Activated gamma-delta T cell (primary cell): ENCODE results near the gene COL23A1.
"Not testable (repeated sequence)": the region's sequence is repeated elsewhere in the genome, so short reads cannot be mapped to it uniquely, and the experiment has no call there.

Source experiments
- DNase-seq: peaks from one replicate; lab custom pipeline; 2025; lab: John Stamatoyannopoulos, UW

COL23A1 gene

DNA sequence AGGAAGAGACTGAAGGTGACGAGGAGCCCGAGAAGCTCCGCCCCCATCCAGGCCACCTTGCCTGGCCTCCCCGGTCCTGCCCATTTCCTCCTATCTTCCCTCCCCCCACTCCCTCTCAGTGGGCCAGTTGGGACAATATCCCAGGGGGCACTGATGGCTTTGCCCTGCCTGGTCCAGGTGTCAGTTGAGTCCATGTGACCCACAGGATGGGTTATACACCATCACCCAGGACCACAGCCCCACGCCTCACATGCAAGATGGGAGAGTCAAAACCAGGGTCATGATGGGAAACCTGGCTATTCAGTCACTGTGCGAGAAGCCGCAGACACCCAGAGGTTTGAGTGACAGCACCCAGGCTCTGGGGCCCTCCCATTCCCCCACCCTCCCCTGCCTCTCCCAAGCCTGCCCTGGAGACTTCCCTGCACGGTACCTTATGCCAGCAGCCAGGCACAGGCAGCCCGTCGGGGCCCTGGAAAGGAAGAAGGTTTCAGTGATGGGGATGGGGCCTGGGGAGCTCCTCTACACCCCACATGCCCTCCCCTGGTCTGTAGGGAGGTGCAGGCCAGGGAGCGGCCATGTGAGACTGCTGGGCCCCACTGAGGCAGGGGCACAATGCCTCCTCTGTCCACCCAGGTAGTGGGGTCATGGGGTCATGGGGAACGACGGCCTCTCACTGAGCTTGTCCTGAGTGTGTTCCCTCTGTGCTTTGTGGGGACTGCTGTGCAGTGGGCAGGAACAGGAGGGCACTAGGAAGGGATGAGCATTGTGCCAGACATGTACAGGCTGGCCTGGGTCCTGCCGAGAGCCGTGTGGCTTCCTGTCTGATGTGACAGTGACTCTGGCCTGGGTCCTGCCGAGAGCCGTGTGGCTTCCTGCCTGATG lies 351.2 kb downstream of the COL23A1 start:
- DNase-seq, result peak; percentile 39

DNA sequence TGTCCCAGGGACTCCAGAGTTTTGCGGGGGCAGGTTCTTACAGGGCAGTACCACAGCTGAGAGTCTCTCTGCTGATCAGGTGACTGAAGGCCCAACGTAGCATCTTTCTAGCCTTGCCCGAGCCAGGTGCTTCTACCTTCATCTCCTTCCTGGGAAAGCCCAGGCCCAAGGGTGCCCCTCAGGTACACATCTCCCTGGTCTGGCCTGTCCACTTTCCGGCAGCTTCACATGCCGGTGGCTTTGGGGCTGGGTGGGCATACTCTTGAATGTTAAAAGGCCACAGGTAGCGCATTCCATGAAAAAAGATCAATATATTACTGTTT lies 351.9 kb downstream of the COL23A1 start:
- DNase-seq, result no peak

- no peak for DNase-seq
Observed at GRCh38 chr5:178237431-178238312, 352.5 kb downstream of the COL23A1 start.

GRCh38 chr5:178236679-178237078 lies 353.5 kb downstream of the COL23A1 start:
- DNase-seq, result no peak

GRCh38 chr5:178236126-178236525 lies 354.1 kb downstream of the COL23A1 start:
- DNase-seq, result no peak

GRCh38 chr5:178235588-178235974 lies 354.6 kb downstream of the COL23A1 start:
- DNase-seq, result no peak

DNA sequence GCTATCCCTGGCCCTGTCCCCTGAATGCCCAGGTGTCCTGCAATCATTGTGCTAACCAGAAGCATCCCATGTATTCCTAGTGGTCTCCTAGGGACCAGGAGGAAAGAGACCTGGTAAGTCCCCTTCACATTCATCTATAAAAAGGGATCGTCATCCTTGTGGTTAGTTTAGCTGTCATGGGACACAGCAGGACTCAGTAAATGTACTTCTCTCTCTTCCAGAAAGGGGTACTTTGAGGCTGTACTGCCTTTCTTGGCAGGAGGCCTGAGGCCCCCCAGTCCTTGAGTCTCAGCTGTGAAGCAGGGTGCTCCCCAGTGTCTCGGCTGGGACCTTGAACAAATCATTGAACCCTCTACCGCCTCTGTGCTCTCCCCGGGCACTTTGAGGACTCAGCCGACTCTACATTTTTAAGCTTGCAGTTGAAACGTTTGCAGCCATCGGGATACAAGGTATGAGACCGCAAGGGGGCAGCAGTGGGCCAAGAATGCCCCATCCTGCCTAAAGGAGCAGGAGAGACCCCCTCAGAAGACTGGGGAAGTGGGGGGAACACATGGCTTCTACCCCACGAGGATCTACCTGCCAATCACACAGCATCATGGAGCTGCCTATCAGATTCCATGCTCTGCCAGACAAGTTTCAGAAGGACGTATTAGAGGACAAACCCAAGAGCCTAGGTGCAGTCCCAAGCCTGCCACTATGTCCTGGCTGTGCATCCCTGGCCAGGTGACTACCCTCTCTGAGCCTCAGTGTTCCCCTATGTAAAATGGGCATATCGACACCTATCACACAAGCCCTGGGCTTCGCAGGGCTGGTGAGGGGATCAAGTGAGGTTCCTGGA lies 355.2 kb downstream of the COL23A1 start:
- DNase-seq, result no peak

DNA sequence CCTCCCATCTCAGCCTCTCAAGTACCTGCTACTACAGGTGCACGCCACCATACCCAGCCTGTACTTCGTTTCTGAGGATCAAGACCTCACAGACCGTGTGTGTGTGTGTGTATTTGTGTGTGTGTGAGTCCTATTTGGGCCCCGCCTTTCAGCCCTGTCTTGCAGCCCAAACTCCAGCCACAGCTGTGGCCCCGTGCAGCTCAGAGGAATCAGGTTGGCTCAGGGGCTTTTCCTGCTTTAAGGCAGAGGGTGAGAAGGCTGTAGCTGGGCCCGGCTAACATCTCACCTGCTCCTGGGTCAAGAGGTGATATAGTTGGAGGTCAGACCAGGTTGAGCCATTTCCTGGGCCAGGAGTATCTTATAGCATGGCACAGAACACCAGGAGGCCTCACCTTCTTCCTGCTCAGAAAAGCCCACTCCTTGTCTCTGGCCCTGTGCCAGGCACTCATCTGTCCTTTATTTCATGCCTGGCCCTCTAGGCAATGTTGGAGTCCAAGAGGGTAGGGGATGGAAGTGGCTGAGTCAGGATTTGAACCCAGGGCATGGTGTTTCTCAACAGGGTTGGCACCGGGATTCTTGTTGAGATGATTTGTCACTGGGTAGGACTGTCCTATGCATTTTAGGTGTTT lies 356.0 kb downstream of the COL23A1 start:
- no peak for DNase-seq

DNA sequence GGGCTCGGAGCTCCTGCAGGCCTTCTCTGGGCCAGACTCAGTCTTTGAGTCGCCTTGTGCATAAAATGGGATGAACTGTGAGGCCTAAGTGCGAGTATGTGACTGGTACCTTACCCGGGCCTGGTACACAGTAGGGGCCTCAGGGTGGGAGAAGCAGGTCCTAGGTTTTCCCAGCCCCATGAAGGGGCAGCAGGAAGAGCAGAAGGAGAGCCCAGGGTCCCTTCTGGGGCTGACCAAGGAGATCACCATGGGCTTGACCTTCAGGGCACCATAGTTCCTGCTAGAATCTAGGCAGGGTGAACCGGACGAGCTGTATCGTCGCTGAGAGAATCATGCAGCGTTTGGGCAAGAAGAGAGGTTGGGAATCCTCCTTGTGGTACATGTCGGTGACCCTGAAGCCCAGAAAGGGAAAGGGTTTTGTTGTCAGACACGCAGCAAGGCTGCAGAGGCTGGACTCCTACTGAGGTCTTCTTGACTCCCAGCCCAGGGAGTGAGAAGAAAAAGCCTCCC lies 357.2 kb downstream of the COL23A1 start:
- no peak for DNase-seq

DNA sequence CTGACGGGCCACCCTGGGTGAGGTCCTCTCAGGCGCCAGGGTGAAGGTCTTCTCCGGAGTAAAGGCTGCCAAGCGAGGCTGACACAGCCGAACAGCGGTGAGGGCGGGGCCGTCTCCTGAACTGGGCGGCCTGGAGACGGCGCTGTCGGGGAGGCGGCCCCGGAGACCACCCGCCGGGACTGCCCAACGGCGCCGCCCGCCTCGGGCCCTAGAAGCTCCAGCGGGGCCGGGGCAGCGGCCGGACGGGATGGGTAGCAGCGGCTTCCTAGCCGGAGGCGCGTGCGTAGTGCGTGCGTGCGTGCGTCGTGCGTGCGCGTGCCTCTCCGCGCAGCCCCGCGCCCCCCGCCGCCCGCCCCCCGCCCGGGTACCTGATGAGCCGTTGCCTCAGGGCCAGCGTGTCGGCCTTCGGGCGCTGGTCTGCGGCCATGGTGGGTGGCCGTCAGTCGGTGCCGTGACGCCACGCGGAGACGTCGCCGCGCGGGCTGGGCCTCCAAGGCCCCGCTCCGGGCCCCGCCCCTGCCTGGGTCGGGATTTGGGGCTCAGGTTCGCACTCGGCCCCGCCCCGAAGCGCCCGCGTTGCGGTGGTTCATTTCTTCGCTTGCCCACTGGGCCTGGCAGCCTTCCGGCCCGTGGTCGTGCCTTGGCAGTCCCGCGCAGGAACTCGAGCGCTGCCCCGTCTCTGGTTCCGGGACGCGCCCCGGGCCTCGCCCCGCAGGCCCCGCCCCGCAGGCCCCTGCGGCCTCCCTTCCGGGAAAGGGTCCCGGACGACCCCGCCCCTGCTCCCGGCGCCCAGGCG lies 357.9 kb downstream of the COL23A1 start, which contains the start of gene PHYKPL:
Gene PHYKPL (minus strand): TSS at position 679 of the 796 bp plus-strand sequence. CDS start 252 bp downstream, at position 427.
- peak; percentile 66 for DNase-seq

- DNase-seq, result no peak
Observed at GRCh38 chr5:178231539-178232123, 358.6 kb downstream of the COL23A1 start.

- no peak for DNase-seq
Observed at GRCh38 chr5:178230879-178231538, 359.2 kb downstream of the COL23A1 start.

DNA sequence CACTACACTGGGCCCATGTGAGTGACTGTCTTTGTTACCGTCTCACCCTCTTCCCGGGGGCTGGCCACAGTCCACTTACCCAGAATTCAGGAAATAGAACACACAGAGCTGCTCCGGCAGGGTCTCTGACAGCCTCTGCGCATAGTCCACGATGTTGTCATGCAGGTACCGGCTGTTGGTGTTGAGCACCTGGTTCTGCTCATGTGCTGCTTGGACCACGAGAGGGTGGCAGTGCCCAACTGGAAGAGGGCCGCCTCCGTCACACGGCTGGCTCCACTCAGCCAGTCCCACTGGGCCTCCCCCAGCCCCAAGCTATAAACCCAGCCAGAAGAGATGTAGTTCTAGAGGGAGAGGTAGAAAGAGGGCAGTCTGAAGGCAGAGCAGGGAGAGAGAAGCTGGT lies 360.3 kb downstream of the COL23A1 start:
- no peak for DNase-seq

GRCh38 chr5:178229111-178229510 lies 361.1 kb downstream of the COL23A1 start:
- DNase-seq, result not testable (repeated sequence)

GRCh38 chr5:178228609-178229008 lies 361.6 kb downstream of the COL23A1 start:
- DNase-seq, result no peak

DNA sequence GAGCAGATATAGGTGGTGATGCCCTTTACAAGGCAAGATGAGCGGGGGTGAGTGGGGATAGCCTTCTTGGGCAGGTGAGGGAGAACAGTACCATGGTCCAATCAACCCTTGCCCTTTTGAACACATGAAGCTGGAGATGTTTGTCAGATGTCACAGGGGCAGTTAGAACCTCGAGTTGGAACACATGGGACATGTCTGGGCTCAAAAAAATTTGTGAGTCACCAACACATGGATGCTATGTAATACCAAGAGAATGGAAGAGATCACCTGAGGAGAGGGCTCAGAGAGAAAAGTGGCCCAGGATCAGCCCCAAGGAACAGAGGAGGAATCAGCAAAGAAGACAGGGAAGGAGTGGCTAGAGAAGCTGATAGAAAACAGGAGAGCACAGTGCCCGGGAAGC lies 362.3 kb downstream of the COL23A1 start:
- DNase-seq, result no peak

- DNase-seq, result no peak
Observed at GRCh38 chr5:178227138-178227659, 363.0 kb downstream of the COL23A1 start.

GRCh38 chr5:178225174-178225573 lies 365.0 kb downstream of the COL23A1 start:
- DNase-seq, result no peak

GRCh38 chr5:178224403-178224802 lies 365.8 kb downstream of the COL23A1 start:
- no peak for DNase-seq
